Measurements from ENCODE around the gene POU2F3.

DNA sequence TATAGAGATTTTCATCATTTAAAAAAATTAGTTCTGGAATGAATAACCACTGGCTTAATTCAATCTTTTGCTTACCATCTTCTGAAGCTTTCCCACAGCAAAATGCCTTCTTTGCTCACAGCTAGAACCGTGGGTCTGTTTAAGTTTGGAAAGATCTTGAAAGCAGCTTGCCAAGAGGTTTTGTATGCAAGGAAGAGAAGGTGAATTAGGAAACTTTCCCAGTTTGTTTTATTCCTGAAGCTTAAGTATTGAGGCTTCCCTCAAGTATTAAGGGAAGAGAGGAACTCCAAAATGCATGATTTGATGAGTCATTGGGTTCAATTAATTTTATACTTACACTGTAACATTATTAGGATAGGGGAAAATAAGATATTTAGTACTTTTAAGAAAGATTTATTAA lies 94.4 kb downstream of the POU2F3 start:
- TF ChIP-seq NR2F1 (CRISPR knock-in tag; IDR thresholded peaks at IDR 0.05), result no peak
- TF ChIP-seq TAF1 (CRISPR knock-in tag; IDR thresholded peaks at IDR 0.05), result no peak
- no peak for TF ChIP-seq SETDB1 (CRISPR knock-in tag; IDR thresholded peaks at IDR 0.05; ENCODE audit: borderline replicate concordance)
- no peak for TF ChIP-seq EZH2 (conservative IDR thresholded peaks at IDR 0.05; ENCODE audit: low read depth, low read length)
- TF ChIP-seq CENPT (CRISPR knock-in tag; IDR thresholded peaks at IDR 0.05; ENCODE audit: low read depth), result no peak
- TF ChIP-seq, protein P1, sequence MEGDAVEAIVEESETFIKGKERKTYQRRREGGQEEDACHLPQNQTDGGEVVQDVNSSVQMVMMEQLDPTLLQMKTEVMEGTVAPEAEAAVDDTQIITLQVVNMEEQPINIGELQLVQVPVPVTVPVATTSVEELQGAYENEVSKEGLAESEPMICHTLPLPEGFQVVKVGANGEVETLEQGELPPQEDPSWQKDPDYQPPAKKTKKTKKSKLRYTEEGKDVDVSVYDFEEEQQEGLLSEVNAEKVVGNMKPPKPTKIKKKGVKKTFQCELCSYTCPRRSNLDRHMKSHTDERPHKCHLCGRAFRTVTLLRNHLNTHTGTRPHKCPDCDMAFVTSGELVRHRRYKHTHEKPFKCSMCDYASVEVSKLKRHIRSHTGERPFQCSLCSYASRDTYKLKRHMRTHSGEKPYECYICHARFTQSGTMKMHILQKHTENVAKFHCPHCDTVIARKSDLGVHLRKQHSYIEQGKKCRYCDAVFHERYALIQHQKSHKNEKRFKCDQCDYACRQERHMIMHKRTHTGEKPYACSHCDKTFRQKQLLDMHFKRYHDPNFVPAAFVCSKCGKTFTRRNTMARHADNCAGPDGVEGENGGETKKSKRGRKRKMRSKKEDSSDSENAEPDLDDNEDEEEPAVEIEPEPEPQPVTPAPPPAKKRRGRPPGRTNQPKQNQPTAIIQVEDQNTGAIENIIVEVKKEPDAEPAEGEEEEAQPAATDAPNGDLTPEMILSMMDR (CRISPR knock-in tag; IDR thresholded peaks at IDR 0.05), result no peak
- no peak for TF ChIP-seq MATR3 (CRISPR knock-in tag; IDR thresholded peaks at IDR 0.05)
- TF ChIP-seq CHD2 (IDR thresholded peaks at IDR 0.05; ENCODE audit: low read depth, low read length), result no peak
- no peak for TF ChIP-seq ZSCAN29 (CRISPR knock-in tag; conservative IDR thresholded peaks at IDR 0.05)
- no peak for TF ChIP-seq YY1 (IDR thresholded peaks at IDR 0.05; ENCODE audit: insufficient read depth, insufficient replicate concordance, low read depth, low read length)
- no peak for TF ChIP-seq HOXA3 (CRISPR knock-in tag; IDR thresholded peaks at IDR 0.05)
